GM20431 (cell line): ENCODE measurements around the gene OR2S2.

Experiments
- in situ Hi-C: fragments of 300-500 bp; cut with MseI, MboI; formaldehyde crosslinking; loops from one replicate; pipeline ENCODE4 v1.15.0; 2020; ENCODE audit warnings: low sequenced_read_pairs; ENCODE audit not compliant: unreplicated experiment

Gene OR2S2

DNA sequence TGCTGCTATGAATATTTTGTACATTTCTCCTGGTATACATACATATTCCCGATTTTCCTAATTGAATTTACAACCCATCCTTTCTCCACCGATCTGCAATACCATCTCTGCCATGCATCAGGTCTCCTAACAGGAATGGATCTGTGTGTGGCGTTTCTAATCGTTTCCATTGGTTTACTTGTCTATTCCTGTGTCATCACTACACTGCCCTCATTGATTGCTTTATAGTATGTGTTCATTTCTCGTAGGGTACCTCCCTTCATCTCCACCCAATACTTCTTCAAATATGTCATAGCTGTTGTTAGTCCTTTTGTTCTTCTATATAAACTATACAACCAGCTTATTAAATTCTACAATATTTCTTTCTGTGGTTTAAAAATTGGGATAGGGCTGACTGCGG, 7.1 kb upstream of the OR2S2 start:
- in situ Hi-C loops: no loop called here

DNA sequence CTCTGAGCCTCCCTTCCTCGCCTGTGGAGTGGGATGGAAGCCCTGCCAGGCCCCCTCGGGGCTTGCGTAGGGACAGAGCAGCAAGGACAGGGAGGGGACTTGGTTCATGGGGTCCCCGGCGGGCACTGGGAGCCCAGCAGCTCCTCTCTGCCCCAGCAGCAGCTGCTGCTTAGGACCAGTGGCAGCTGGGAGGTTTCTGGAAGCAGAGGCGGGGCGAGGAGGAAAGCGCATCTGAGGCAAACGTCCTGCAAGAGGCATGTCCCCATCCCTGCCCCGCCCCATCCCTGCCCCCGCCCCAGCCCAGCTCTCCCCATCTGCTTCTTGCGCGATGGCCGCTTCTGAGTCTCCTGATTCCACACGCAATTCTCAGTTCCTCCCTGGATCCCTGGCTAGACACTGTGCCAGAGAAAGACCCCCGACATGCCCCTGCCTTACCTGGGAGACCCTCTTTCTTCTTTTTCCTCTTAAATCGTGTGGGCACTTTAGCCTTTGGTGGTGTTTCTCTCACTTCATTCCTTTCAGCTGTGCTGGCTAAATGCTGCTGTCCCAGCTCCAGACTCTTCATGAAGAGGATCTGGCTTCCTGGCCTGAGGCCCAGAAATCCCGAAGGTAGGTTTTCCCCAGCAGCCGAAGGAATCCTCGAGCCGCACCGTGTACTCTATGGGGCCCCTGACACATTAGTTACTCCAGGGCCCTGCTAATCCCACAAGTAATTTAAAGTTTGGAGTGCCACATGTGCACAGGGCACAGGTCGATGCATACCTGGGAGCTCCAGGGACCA, 4.4 kb upstream of the OR2S2 start:
- in situ Hi-C loops: no loop called here

GRCh38 chr9:35960039-35960655, 2.2 kb upstream of the OR2S2 start:
- in situ Hi-C loops: no loop called here

- in situ Hi-C loops: loop anchor here (10.0 kb wide), 1 partner anchor 58 kb away; no protein-coding TSS in a partner anchor
Measured at GRCh38 chr9:35956651-35957050, 1.3 kb downstream of the OR2S2 start.

GRCh38 chr9:35954942-35955546, 2.9 kb downstream of the OR2S2 start:
- in situ Hi-C loops: loop anchor here (10.0 kb wide), 1 partner anchor 60 kb away; no protein-coding TSS in a partner anchor

DNA sequence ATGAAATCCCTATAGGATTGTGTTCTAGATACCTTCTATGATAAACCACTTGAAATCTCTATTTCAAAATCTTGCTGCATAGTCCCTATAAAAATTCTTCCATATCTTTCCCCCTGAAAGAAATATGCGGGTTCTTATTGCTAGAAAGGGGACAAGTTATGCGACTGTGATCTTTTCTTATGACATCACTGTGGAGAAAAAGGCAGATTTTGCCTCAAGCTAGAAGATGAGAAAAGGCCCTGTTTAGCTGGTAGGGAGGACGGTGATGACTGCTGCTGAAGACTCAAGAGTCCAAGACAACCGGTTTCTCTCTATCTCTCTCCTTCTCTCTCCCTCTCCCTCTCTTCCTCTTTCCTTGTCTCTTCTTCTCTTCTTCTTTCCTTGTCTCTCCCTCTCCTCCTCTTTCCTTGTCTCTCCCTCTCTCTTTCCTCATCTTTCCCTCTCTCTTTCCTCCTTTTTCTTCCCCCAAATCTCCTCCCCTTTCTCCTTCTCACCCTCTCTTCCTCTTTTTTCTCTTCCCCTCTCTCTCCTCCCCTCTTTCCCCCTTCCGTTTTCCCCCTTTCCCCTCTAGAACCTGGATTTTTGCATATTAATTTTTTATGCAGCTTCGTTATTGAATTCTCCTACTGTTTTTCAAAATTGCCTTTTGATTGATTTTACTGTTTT, 5.3 kb downstream of the OR2S2 start:
- in situ Hi-C loops: loop anchor here (10.0 kb wide), 1 partner anchor 62 kb away; no protein-coding TSS in a partner anchor

GRCh38 chr9:35951736-35952135, 6.2 kb downstream of the OR2S2 start:
- in situ Hi-C loops: loop anchor here (10.0 kb wide), 1 partner anchor 63 kb away; no protein-coding TSS in a partner anchor

DNA sequence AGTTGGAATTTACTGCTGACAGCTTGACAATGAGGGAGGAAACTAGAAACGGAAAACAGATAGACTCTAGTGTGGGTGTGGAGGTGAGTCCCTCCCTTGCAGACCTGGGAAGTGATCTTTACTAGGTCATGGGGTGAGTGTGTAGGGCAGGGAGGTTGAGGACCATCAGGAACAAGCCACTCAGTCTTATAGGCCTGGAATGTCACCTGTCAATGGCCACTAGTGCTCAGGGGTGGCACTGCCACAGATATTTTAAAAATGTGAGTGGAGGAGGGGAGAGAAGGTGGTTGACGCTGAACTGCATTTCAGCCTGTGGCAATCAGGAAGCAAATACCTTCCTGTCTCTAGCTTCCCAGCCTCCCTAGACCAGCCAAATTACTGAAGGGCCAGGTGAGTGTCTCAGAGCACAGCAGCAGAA, 9.0 kb downstream of the OR2S2 start:
- in situ Hi-C loops: no loop called here

DNA sequence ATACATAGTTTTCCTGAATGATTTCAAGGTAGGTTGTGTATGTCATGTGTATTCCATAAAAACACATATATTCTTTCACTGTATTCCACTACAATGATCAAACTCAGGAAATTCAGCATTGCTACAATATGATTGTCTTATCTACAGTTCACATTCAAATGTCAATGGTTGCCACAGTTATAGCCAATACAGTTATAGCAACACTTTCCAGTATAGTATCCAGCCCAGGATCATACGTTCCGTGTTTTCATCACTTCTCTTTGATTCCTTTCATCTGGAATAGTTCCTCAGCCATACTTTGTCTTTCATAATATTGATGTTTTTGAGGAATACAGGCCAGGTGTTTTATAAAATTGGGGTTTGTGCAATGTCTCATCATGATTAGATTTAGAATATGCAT, 9.5 kb downstream of the OR2S2 start:
- in situ Hi-C loops: no loop called here

DNA sequence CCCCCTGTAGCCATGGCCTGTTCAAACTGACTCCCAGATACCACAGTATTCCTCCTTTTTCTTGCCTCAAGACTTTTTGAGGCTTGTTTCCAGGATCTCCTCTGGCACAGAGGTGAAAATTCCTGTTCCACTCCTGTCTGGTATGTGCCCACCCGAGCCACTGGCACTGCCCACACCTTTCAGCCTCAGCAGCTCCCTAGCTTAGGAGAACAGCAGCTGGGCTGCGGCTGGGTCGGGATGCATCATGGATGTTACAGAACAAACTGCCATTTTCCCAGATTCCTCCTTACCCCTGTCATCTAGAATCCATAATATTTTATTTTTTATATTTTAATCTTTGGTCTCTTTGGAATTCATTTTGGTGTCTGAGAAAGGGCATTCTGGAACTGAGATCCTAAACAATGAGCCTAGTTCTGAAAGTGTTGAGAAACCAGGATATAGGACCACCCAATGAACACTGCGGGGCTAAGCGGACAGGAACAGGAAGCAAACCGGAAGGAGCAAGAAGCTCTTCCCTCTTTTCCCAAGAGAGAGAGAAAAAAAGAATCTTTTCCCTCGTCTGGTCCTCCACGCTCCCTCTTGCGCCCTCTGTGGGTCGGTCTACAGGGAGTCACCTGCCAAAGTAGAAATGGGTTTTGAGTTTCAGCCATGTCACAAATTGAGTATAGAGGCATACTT, 12.5 kb downstream of the OR2S2 start:
- in situ Hi-C loops: no loop called here

GRCh38 chr9:35944841-35945240, 13.1 kb downstream of the OR2S2 start:
- in situ Hi-C loops: no loop called here

DNA sequence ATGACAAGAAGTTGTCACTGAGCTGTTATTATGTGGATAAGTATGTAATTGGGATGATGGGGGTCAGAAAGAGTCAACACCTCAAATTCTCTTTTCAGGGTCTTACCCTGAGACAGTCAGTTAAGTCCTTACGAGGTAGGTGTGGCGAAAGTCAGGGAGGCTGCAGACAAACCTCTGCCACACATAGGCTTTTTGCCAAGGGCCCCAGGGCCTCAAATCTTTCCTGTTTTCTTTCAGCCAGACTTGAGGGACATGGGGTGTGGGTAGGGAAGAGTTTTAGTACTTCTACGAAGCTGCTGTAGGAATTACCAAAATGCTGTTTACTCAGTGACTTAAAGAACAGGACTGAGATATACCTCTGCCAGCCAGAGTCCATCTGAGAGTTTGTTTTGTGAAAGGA, 13.8 kb downstream of the OR2S2 start:
- in situ Hi-C loops: no loop called here

- in situ Hi-C loops: no loop called here
Measured at GRCh38 chr9:35942286-35942685, 15.7 kb downstream of the OR2S2 start.

- in situ Hi-C loops: no loop called here
Measured at GRCh38 chr9:35940458-35941407, 17.2 kb downstream of the OR2S2 start.

- in situ Hi-C loops: no loop called here
Measured at GRCh38 chr9:35939679-35940250, 18.2 kb downstream of the OR2S2 start.

DNA sequence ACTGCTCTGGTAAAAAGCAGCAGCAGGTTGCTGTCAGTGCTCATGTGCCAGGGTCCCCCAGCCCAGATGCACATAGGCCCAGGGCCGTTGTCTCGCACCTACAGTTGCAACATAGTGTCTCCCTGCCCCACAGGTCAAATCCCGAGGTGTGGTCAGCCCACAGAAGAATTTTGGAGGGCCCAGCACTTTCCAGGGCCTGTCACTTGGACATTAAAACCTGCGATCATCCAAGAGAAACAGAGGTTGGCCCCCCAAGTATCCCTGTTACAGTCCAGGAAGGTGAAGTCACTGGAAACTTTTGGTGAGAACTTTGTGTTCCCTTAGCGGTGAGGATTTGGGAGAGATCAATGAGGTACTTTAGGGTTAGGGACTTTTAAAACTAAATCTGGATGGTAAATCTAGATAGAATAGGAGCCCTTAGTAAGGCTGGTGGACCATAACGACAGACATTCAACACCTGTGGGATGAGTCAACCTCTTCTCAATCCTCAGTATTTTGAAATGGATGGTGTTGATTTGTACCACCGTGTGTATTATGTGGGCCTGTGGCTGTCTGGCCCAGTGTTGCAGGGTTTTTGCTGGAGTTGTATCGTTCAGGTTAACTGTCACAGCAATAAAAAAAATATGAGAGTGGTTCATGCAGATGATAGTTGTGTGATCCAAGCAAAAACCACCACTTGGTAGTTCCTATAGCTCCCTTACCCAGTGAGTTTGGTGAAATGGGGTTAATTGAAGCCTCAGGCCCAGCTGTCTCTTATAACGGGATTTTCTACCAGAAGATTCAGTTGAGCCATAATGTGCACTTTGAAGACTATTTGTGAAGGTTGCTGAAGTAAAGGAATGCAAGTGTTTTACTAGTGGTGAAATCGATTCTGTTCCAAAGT, 19.2 kb downstream of the OR2S2 start:
- in situ Hi-C loops: no loop called here

DNA sequence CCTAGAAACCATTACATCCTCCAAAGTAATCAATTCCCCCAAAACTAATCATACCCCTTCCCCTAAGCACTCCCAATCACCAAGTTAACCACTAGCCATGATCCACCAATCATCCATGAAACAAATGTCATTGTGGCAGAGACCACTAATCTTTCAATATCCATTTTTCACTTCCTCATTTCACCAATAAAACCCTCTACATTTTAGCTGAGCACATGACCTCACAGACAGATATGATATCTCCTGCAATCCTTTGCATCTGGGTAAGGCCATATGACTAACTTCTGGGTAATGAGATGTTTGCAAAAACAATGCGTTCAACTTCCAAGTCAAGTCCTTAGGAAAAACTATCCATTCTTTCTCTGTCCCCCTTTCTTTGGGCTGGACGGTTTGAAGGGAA, 20.7 kb downstream of the OR2S2 start:
- in situ Hi-C loops: no loop called here
